GM13977 (cell line): ENCODE results near the gene P2RX7.

Experiments
- DNase-seq: peaks from one replicate; pipeline ENCODE4 v3.0.0; 2012; ENCODE audit warnings: low spot score
- in situ Hi-C: fragments of 300-500 bp; cut with MboI; formaldehyde crosslinking; loops from one replicate; pipeline ENCODE4 v1.12.0; 2022; ENCODE audit warnings: low sequenced_read_pairs, low pct_unique_long_range_greater_than_20kb, mixed read lengths, inconsistent platforms; ENCODE audit not compliant: unreplicated experiment
- TF ChIP-seq, protein P1 (sequence below): IDR thresholded peaks from 2 replicates; pipeline ENCODE4 v1.5.1; 2012; ENCODE audit warnings: mild to moderate bottlenecking, control low read depth; ENCODE audit not compliant: insufficient read depth; ENCODE audit errors: extremely low read depth, missing control alignments

P2RX7 gene

DNA sequence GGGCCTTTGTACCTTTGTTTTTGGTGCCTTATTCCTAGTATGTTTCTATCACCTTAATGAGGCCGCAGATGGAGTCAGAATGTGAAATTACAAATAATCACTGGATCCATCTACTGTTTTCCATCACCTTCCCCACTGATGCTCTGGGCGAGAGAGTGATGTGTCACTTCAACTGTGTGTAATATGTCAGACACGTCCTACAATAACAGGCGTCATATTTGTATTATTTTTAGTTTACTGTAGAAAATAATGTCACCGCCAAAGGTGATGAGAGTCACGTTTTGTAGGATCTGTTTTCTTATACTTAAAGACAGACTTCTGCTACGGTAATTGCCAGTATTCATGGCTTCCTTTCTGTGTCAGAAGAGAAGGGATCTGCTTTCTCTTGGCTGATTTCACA, 54.8 kb downstream of the P2RX7 start:
- in situ Hi-C loops = no loop called here
- TF ChIP-seq, protein P1, sequence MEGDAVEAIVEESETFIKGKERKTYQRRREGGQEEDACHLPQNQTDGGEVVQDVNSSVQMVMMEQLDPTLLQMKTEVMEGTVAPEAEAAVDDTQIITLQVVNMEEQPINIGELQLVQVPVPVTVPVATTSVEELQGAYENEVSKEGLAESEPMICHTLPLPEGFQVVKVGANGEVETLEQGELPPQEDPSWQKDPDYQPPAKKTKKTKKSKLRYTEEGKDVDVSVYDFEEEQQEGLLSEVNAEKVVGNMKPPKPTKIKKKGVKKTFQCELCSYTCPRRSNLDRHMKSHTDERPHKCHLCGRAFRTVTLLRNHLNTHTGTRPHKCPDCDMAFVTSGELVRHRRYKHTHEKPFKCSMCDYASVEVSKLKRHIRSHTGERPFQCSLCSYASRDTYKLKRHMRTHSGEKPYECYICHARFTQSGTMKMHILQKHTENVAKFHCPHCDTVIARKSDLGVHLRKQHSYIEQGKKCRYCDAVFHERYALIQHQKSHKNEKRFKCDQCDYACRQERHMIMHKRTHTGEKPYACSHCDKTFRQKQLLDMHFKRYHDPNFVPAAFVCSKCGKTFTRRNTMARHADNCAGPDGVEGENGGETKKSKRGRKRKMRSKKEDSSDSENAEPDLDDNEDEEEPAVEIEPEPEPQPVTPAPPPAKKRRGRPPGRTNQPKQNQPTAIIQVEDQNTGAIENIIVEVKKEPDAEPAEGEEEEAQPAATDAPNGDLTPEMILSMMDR = no peak

DNA sequence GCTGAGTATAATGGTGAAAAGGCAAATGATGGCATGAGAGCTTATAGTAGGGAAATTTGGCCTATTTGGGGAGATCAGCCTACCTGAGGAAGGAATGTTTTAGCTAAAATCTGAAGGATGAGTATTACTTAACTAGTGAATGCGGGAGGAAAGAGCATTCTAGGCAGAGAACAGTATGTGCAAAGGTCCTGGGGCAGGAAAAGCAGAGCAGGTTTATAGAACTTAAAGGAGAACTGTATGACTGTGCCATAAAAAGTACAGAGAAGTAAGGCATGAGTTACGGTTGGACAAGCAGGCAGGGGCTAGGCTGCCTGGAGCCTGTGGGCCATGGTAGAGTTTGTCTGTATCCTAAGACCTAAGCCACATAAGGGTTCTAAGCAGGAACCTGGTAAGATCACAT, 55.6 kb downstream of the P2RX7 start:
- in situ Hi-C loops = no loop called here
- DNase-seq = no peak
- TF ChIP-seq, protein P1 = no peak

More for the DNA sequence above, 54.8 kb downstream of the P2RX7 start:
- DNase-seq = no peak

DNA sequence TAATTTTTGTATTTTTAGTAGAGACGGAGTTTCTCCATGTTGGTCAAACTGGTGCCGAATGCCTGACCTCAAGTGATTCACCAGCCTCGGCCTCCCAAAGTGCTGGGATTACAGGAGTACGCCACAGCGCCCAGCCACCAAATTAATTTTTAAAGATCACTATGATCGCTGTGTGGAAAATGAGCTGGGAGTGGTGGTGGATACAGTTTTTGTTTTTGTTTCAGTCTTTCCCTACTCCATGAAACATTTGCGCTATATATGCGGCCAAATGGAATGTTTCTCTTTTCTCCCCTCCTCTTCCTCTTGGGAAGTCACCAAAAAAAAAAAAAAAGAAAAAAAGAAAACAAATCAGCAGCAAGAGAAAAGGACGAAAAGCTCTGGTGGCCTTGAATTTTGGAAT, 56.5 kb downstream of the P2RX7 start:
- TF ChIP-seq, protein P1 = no peak
- DNase-seq = no peak
- in situ Hi-C loops = no loop called here

DNA sequence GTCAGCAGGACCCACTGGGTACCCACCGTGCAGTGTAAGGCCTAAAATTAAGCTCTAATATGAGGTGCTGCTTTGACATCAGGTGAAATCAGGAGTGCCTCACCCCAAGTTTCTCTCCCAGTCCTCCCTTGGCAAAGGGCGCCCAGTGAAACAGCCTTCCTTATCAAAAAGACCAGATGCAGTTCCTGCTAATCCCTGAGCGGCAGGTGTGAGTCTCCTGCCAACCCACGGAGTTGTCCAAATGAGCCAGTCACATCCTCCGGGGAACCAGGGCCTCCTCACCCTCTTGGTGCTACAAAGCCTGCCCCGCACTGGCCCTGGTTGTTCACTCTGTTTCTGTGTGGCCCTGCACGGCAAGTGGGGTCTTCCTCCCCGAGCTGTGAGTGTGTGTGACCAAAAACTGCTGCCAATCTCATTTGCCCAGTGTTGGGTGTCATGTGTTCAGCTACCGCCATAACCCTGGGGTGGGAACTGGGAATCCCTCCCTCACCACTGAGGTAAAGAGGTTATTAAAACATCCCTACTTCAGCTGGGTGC, 57.0 kb downstream of the P2RX7 start:
- no peak for DNase-seq
- in situ Hi-C loops = no loop called here
- TF ChIP-seq, protein P1 = no peak

DNA sequence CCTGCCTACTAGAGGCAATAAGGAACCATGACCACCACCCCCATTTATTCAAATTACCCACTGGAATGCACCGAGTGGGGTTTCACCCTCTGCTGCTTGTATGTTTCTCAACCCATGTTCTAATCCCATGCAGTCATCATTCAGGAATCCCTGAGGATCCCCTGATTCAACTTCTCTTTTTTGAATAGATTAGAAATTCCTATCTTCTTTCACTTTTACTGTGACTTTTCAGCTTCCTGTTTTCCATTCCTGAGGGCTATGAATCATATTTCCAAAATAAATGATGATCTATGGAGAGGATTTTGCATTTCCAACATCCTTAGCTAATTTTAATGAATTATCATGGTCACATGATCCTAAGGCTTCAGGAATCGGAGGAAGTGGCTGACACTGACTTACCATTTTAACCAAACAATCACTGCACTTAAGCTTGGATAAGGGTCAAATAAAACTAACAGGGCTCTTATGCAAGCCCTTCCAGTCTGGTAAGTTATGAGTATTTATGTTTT, 57.9 kb downstream of the P2RX7 start:
- TF ChIP-seq, protein P1 = no peak
- no peak for DNase-seq
- in situ Hi-C loops = no loop called here

DNA sequence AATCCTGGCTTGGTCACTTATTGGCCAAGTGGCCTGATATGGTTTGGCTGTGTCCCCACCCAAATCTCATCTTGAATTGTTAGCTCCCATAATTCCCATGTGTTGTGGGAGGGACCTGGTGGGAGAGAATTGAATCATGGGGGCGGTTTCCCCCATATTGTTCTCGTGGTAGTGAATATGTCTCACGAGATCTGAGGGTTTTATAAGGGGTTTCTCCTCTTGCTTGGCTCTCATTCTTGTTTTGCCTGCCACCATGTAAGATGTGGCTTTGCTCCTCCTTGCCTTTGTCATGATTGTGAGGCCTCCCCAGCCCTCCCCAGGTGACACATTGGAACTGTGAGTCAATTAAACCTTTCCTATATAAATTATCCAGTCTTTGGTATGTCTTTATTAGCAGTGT, 58.5 kb downstream of the P2RX7 start:
- TF ChIP-seq, protein P1 = no peak
- in situ Hi-C loops = no loop called here
- no peak for DNase-seq
